GM21529 (cell line): ENCODE results near the gene TMEM259.
"Not testable (repeated sequence)": the region's sequence is repeated elsewhere in the genome, so short reads cannot be mapped to it uniquely, and the experiment has no call there.

Experiments
- ATAC-seq: cut with Tn5 transposase; IDR thresholded peaks from one replicate; pipeline ENCODE4 v1.9.1; 2021; ENCODE audit not compliant: unreplicated experiment

Gene TMEM259

DNA sequence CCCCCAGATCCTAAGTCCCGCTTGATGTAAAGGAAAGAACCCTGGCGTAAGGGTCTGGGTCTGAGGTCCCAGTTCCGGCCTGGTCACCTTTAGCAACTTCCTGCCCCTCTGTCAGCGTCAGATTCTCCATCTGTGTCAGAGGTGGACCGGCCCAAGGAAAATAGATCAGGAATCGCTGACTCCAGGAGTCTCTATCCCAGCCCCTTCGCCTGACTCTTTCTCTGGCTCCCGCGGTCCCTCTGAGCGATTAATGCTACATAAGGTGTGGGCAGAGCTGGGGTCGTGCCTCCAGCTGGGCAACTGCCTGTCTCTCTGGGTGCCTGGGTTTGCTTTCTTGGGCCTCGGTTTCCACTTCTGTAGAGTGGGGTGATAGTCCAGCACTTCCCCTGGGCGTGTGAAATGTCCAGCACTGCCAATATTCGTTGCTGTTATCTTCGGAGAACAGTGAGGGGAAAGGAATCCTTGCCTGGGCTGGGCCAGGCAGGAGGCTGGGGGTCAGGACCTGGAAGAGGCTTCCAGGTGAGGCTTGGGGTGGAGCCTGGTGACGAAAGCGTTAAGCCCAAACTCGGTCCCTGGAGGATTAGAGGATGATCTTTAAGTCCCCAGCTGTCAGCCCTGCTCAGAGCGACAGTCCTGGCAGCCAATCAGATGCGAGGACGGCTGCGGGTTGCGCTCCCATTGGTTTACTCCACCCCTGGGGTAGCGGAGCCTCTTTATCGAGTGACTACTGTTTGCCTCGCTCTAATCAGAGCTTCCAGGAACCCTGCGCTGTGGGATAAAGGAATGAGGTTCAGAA, 19.8 kb upstream of the TMEM259 start:
- ATAC-seq: no peak

DNA sequence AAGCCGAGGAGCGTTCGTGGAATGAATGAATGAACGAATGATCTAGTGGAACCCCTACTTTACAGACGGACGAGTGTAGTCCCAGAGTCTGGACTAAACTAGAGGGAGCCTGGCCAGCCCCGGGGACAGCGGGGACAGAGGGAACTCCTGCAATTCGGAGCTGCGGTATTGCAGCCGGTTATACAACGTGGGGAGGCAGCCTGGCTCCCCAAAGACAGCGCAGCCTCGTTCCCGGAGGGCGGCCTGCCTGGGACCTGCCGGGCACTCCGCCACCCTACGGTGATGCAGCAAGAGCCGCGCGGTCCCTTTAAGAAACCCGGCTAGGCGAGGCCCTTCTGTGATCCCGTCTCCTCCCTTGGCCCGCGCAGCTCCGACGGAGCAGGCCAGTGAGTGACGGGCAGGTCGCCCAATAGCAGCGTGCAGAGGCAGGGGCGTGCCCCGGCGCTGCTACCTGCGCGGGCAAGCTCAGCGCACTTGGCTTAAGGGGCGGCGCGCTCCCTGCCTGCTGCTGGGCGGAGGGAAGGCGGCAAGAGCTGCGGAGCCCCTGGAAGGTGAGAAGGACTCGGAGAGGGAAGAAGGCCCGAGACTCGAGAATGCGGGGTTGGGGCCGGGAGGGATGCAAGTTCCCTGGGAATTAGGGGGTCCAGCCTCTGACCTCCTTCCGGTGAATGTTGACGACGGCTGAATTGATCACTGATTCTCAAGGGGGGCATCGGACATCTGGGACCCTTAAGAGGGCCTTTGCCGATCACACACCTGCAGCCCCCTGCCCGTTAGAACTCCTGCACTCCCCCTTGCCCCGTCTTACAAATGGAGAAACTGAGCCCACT, 18.9 kb upstream of the TMEM259 start, which contains the start of gene ABCA7:
Gene ABCA7, plus strand, starts transcription at position 462 of the 830 bp plus-strand sequence. CDS start 1,255 bp downstream, outside the sequence.
- peak; percentile 66 for ATAC-seq

DNA sequence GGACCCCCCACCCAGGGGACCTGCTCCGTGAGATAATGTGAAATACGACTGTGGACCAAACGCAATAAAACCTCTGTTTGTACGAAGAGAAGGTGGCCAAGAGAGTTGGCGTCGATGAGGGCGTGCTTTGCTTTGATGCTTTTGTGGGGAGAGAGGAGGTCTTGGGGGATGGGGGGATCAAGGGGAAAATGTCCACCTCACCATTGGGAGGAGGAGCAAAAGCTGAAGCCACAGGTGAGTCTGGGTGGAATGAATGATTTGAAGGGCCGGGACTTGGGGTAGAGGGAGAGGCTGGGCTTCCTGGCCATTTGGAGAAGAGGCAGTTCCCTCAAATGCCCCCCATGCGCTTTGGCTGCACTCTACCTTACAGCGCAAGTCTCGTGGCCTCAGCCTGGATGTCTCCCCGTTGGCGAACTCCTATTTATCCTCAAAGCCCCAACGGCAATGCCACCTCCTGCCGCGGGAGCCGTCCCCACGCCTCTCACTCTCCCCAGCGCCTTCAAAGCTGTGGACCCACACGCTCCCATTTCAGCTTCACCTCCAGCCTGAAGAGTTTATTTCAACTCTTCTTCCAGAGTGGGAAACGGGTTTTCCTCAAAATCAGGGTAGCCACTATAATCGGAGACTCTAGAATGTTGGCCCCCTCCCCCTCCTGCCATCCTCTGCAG, 18.2 kb upstream of the TMEM259 start:
- no peak for ATAC-seq

DNA sequence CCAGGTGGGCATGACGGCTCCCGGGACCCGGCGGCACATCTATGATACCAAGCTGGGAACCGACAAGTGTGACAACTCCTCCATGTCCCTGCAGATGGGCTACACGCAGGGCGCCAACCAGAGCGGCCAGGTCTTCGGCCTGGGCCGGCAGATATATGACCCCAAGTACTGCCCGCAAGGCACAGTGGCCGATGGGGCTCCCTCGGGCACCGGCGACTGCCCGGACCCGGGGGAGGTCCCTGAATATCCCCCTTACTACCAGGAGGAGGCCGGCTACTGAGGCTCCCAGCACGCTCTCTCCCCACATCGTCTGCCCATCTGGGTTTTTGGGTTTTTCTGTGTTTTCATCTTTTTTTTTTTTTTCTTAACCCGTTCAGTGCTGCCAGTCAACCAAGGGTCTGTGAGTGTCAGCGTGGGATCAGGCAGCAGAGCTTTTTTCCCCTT, 16.7 kb upstream of the TMEM259 start:
- no peak for ATAC-seq

DNA sequence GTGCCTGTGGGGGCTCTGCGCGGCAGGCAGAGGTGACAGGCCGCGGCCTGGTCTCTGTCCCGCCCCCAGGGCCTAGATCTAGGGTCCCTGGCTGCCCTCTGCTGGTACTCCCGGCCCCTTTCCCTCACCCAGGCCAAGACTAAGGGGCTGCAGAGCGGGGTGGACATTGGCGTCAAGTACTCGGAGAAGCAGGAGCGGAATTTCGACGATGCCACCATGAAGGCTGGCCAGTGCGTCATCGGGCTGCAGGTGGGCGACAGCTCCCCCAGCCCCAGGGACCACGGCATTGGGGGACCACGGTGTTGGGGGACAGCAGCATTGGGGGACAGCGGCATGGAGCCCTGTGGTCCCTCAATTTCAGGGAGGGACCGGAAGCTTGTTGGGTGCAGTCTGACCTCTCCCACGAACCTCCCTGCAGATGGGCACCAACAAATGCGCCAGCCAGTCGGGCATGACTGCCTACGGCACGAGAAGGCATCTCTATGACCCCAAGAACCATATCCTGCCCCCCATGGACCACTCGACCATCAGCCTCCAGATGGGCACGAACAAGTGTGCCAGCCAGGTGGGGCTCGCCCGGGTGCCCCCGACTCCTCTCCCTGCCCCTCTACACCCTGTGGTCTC, 15.2 kb upstream of the TMEM259 start:
- no peak for ATAC-seq

DNA sequence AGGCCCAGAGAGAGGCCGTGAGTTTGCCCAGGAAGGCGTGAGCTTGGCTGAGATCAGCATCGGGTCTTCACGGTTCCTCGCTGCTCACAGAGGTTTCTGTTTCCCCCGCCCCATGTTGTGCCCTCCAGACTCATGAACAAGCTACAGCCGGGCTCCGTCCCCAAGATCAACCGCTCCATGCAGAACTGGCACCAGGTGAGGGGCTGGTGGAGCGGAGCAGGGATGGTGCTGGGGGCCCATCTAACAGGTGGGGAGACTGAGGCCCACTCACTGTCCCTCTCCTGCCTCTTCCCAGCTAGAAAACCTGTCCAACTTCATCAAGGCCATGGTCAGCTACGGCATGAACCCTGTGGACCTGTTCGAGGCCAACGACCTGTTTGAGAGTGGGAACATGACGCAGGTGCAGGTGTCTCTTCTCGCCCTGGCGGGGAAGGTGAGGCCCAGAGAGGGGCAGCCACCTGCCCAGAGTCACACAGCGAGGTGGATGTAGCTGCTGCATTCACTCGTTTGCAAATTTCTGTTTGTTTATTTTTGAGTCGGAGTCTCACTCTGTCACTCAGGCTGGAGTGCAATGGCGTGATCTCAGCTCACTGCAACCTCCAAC, 11.4 kb upstream of the TMEM259 start:
- no peak for ATAC-seq

DNA sequence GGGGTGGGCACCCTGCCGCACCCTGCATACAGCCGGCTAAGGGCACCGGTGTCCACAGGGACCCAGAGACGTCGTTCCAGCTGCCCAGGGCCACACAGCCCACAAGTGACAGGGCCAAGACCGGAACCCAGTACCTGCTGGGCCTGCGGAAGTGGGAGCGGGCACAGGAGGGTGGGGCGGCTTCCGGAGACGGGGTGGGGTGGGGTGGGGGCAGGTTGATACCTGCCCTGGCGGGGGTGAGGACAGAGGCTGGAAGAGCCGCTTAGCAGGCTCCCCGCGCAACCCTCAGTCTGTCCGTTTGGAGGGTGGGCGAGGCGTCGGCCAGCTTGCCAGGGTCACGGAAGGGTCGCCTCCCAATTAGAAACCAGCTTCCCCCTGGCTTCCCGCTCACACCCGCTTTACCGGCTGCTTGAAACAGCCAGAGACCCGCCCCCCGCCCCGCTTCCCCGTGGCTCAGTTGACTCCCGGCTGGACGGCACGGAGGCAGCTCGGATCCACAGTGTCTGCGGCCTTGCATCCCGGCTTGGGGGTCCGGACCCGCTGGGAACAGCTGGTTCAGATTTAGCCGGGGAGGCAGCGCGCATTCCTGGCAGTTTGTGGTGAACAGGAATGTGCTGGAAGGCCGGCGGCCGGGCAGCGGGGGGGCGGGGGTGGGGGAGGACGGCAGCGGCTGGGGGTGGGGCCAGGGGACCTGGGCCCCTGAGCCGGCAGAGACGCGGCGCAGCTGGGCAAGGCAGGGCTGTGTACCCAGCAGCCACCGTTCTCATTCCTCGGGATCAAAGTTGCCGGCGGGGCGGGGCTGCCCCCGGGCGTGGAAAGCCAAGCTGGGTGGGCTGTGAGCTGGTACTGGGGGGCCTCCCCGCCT, 7.4 kb upstream of the TMEM259 start:
- ATAC-seq: peak; percentile 36

DNA sequence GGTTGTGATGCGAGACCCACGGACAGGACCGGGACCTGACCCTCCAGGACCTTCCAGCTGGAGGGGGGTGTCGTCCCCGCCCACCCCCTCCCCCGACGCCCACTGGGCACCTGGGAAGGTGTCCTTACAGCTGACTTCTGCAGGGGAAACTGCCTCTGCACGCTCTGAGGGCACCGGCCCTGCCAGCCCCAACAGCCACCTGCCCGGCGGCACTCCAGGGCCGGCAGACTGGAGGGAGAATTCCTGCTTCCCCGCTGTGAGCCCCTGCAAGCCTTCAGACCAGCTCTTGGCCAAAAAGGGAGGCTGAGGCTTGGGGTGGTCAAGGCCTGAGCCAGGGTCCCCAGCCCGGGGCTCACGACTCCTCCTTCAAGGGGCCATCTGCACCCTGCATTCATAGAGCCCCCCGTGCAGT, 6.7 kb upstream of the TMEM259 start:
- ATAC-seq: no peak

DNA sequence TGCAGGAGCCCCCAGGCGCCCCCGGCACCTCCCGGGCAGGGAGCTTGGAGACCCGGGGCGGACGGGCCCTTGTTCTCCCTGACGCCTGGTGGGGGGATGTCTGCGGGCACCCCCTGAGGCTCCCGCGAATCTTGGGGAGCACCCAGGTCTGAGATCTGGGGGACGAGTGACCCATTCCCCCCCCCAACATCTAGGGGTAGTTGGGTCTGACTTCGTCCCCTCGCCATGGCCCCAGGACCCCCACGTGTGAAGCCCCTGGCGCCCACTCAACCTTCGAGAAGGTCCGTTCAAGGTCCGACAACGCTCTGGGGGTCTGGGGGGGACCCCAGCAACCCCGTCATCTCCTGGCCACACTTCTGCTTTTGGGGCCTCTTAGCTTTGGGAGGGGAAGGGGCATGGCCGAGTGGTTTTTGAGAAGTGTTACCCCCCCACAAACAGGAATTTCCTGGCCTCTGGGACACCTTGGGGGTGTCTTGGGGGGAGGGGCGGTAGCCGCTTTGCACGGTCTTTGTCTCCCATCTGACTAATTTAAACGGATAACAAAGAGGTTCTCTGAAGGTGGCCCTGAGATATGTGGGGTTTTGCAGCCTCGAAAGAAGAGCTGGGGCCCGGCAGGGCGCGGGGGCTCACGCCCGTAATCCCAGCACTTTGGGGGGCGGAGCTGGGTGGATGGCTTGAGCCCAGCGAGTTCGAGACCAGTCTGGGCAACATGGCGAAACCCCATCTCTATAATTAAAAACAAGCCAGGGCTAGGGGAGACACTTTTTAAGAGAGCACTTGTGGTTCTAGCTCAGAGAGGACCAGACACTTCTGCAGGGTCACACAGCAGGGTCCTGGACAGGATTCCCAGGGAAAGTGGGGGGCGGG, 6.1 kb upstream of the TMEM259 start:
- ATAC-seq: no peak

DNA sequence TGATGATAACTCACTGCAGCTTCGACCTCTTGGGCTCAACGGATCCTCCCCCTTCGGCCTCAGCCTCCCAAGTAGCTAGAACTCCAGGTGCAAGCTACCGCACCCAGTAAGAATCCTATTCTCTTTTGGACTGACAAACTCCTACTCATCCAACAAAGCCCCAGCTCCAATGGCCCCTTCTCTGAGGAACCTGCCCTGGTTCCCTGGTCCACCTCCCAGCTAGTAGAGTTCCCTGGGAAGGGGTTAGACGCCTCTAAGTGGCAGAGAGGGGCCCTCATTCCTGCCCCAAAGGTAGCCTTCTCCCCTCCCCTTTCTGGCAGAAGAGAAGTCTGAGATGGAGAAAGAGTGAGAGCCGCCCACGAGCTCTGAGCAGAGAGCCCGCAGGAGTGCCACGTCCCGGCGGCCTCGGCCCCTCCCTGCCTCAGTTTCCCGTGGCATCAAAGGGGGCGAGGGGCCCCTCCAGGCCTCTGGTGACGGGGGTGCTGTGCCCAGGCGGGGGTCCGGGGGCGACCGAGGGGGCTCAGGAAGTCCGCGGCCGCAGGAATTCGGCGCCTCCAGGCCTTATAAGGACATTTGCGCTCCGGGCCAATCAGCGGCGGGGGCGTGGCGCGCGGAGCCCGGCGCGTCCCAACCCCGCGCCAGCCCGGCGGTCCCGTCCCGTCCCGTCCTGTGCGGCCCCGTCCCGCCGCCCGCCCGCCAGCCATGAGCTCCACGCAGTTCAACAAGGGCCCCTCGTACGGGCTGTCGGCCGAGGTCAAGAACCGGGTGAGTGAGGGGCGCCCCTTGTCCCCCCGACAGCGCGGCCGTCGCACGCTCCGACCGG, 5.2 kb upstream of the TMEM259 start, which contains the start of gene CNN2:
Gene CNN2, plus strand, starts transcription at position 649 of the 823 bp plus-strand sequence. Its CDS starts 54 bp downstream, at position 703.
- peak; percentile 38 for ATAC-seq

DNA sequence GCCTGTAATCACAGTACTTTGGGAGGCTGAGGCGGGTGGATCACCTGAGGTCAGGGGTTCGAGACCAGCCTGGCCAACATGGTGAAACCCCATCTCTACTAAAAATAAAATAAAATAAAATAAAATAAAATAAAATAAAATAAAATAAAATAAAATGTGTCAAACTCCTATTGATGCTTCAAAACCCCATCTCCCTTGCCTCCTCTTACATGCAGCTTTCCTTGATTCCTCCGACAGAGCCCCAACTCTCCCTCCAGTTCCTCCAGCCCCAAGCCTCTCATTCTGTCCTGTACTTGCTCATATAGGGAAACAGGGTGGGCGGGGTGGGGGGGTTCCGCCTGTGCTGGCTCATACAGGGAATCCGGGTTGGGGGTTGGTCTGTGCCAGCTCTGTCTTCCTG, 4.2 kb upstream of the TMEM259 start:
- ATAC-seq: not testable (repeated sequence)

DNA sequence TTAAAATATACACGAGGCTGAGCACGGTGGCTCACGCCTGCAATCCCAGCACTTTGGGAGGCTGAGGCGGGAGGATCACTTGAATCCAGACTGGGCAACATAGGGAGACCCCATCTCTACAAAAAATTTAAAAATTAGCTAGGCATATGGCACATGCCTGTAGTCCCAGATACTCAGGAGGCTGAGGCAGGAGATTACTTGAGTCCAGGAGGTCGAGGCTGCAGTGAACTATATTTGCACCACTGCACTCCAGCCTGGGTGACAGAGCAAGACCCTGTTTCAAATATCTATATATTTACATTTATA, 2.9 kb upstream of the TMEM259 start:
- not testable (repeated sequence) for ATAC-seq

DNA sequence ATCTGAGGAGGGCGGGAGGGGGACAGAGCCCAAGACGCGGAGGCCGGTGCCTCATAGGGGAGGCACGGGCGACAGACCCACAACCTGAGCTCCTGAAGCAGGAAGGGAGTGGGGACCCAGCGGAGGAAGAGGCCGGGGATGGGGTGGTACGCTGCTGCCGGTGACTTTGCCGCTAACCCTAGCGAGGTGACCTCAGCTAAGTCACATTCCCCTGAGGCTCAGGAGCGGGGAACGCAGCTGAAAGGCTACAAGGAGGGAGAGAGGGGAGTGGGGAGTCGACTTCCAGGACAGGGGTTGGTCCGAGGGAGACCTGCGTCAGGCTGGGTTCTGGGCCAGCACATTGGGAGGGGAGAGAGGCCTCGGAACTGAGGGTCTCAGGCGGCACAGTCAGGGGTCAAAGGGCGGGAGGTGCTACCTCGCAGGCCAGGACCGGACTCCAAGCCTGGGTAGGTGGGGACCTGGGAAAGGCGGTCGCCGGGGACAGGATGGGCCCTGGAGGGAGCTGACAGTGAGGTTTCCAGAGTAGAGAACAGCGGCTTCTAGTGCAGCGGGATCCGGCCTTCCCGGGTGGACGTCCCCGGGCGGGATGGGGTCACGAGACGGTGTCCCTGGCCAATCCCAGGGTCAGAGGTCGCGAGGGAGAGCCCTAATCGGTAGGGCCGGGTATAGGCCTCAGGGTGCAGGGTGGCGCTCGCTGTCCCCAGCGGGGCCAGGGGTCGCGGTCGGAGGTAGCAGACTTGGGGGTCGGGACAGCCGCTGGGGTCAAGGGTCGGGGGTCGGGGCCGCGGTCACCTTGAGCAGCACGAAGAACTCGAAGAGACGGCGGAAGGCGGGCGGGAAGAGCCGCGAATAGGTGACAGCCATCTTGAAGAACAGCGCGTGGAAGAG, 699 bp downstream of the TMEM259 start:
- no peak for ATAC-seq

DNA sequence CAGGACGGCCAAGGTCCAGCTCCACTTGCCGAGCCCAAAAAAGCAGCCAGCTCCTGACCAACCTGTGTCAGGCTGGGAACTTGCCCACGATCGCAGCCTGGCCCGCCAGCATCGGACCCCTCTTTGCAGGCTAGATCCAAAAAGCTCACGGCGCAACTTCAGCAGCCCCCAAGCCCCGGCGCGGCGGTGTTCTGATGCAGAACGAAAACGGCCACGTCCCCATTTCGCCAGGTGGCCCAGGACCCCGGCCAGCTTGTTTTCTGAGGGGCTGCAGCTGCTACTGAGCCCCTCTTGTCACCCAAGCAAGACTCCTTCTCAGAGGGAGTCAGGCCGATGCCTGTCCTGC, 1.3 kb downstream of the TMEM259 start:
- ATAC-seq: no peak

DNA sequence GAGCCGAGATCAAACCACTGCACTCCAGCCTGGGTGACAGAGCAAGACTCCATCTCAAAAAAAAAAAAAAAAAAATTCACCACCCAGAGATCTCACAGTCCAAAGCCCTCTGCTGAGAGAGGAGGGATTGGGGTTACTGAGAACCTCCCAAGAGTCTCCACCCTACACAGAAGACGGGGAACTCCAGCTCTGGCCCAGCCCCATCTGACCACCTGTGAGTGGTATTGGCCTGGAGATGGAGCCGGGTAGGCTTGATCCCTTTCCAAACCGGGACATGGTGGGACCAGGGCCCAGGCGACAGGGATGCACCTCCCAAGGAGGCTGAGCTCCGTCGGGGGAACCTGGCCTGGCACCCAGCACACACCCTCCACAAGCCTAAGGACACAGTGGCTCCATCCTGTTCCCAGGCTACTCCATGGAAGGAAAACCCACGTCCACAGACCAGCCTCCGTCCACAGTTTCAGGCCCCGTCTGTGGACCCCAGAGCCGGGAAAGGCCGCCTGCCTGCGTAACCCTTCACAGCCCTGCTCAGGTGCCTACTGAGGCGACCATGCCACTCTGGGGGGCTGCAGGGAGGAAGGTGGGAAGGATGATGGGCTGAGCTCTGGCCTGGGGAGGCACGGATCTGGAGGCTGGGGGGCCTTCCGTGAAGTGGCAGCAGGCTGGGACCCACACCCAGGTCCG, 1.8 kb downstream of the TMEM259 start:
- ATAC-seq: no peak

DNA sequence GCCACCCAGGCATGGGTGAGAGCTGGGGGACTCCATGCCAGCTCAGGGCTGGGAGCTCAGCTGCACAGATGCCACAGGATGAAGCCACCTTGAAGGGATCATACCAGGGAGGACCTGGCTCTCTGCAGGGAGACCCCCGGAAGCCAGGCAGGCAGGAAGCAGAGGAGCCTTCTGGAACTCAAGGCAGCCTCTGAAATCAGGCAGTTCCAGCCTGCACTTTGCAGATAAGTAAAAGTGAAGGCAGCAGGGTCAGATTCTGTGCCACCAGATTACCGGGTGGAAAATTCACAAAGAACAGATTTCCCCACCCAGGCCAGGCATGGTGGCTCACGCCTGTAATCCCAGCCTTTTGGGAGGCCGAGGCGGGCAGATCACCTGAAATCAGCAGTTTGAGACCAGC, 2.5 kb downstream of the TMEM259 start:
- no peak for ATAC-seq
